GM12864 (cell line): ENCODE data around the gene IQSEC1.

Experiments
- DNase-seq: peaks from one replicate; pipeline ENCODE4 v3.0.0-alpha.2; 2011; ENCODE audit warnings: low read depth
- H3K4me3 ChIP-seq: 2 replicates; pipeline ENCODE4 v1.5.1; 2011; ENCODE audit warnings: mild to moderate bottlenecking, low read depth, low read length, control low read depth
- CTCF ChIP-seq: IDR thresholded peaks from 2 replicates; pipeline ENCODE4 v1.5.1; 2011; ENCODE audit warnings: low read depth, mild to moderate bottlenecking, moderate library complexity, low read length, control low read depth, inconsistent platforms; ENCODE audit errors: missing control alignments

IQSEC1 gene

GRCh38 chr3:13053893-13054292 is 19.3 kb downstream of the IQSEC1 start:
- DNase-seq = no peak
- no peak overlapping the region for H3K4me3 ChIP-seq
- no peak for TF ChIP-seq CTCF

- DNase-seq = no peak
- H3K4me3 ChIP-seq = no peak overlapping the region
- no peak for TF ChIP-seq CTCF
Observed at GRCh38 chr3:13053420-13053819, 19.8 kb downstream of the IQSEC1 start.

- no peak for TF ChIP-seq CTCF
- no peak for DNase-seq
- no peak overlapping the region for H3K4me3 ChIP-seq
Observed at GRCh38 chr3:13052191-13052820, 20.9 kb downstream of the IQSEC1 start.

- DNase-seq = no peak
- no peak overlapping the region for H3K4me3 ChIP-seq
- no peak for TF ChIP-seq CTCF
Observed at GRCh38 chr3:13051581-13051980, 21.6 kb downstream of the IQSEC1 start.

- TF ChIP-seq CTCF = no peak
- DNase-seq = no peak
- H3K4me3 ChIP-seq = no peak overlapping the region
Observed at GRCh38 chr3:13051066-13051465, 22.2 kb downstream of the IQSEC1 start.

GRCh38 chr3:13050446-13050845 is 22.8 kb downstream of the IQSEC1 start:
- H3K4me3 ChIP-seq = no peak overlapping the region
- no peak for TF ChIP-seq CTCF
- no peak for DNase-seq

GRCh38 chr3:13049400-13049799 is 23.8 kb downstream of the IQSEC1 start:
- no peak for DNase-seq
- no peak overlapping the region for H3K4me3 ChIP-seq
- no peak for TF ChIP-seq CTCF
